Astrocyte (in vitro differentiated cells and primary cell): ENCODE results near the gene HEMGN. TPM values are rescaled to one million over a fixed set of nuclear protein-coding genes. Genes with fewer than 3 reads are reported as not detected.
A peak's percentile ranks its signal among the peaks of the same experiment; 100 is the strongest.

Experiments used
- DNase-seq: peaks from one replicate; pipeline ENCODE4 v3.0.0-alpha.2; 2010; ENCODE audit warnings: low read depth
- FAIRE-seq: peaks from 2 replicates; lab custom pipeline; 2011; peaks lifted over from hg19 to GRCh38; lab: Jason Lieb, UNC
- H2AFZ ChIP-seq: 2 replicates; pipeline ENCODE4 v1.6.0; 2012; ENCODE audit warnings: low read depth, low read length, inconsistent platforms
- H3K27ac ChIP-seq: 2 replicates; pipeline ENCODE4 v1.5.1; 2011; ENCODE audit warnings: low read depth, low read length, inconsistent platforms
- H3K27me3 ChIP-seq: 2 replicates; pipeline ENCODE4 v1.6.0; 2011; ENCODE audit warnings: low read length, inconsistent platforms; ENCODE audit not compliant: insufficient read depth
- H3K36me3 ChIP-seq: 2 replicates; pipeline ENCODE4 v1.5.1; 2011; ENCODE audit warnings: low read length, inconsistent platforms; ENCODE audit not compliant: insufficient read depth
- H3K4me1 ChIP-seq: 2 replicates; pipeline ENCODE4 v1.5.1; 2011; ENCODE audit warnings: low read length, inconsistent platforms; ENCODE audit not compliant: insufficient read depth
- H3K4me2 ChIP-seq: 2 replicates; pipeline ENCODE4 v1.6.0; 2012; ENCODE audit warnings: low read length, inconsistent platforms
- H3K4me3 ChIP-seq: 2 replicates; pipeline ENCODE4 v1.5.1; 2011; ENCODE audit warnings: low read depth, mild to moderate bottlenecking, low read length, inconsistent platforms; ENCODE audit not compliant: insufficient read depth
- H3K79me2 ChIP-seq: 2 replicates; pipeline ENCODE4 v1.6.0; 2012; ENCODE audit warnings: mild to moderate bottlenecking, low read length, inconsistent platforms; ENCODE audit not compliant: insufficient read depth
- H3K9ac ChIP-seq: 2 replicates; pipeline ENCODE4 v1.6.0; 2012; ENCODE audit warnings: mild to moderate bottlenecking, low read length, inconsistent platforms
- H3K9me3 ChIP-seq: 2 replicates; pipeline ENCODE4 v1.5.1; 2012; ENCODE audit warnings: low read depth, mild to moderate bottlenecking, low read length, inconsistent platforms; ENCODE audit not compliant: insufficient read depth
- H4K20me1 ChIP-seq: 2 replicates; pipeline ENCODE4 v1.6.0; 2012; ENCODE audit warnings: low read length, inconsistent platforms; ENCODE audit not compliant: insufficient read depth
- H3K27ac Mint-ChIP-seq: one replicate; pipeline ENCODE4 v1.8.0; 2021; ENCODE audit warnings: mild to moderate bottlenecking, mixed read lengths; ENCODE audit not compliant: unreplicated experiment
- H3K27me3 Mint-ChIP-seq: one replicate; pipeline ENCODE4 v1.8.0; 2021; ENCODE audit warnings: low read depth, mixed read lengths; ENCODE audit not compliant: unreplicated experiment
- H3K36me3 Mint-ChIP-seq: one replicate; pipeline ENCODE4 v1.8.0; 2021; ENCODE audit warnings: low read depth, mixed read lengths; ENCODE audit not compliant: unreplicated experiment
- H3K4me1 Mint-ChIP-seq: one replicate; pipeline ENCODE4 v1.8.0; 2021; ENCODE audit warnings: low read depth, mixed read lengths; ENCODE audit not compliant: unreplicated experiment
- H3K4me3 Mint-ChIP-seq: one replicate; pipeline ENCODE4 v1.8.0; 2021; ENCODE audit warnings: mild to moderate bottlenecking, moderate library complexity, mixed read lengths; ENCODE audit not compliant: unreplicated experiment
- H3K9me3 Mint-ChIP-seq: one replicate; pipeline ENCODE4 v1.8.0; 2021; ENCODE audit warnings: mild to moderate bottlenecking, mixed read lengths; ENCODE audit not compliant: unreplicated experiment
- CTCF ChIP-seq: IDR thresholded peaks from 2 replicates; pipeline ENCODE4 v1.5.1; 2011; ENCODE audit warnings: low read depth, mild to moderate bottlenecking, inconsistent platforms, low read length, moderate library complexity; ENCODE audit not compliant: insufficient read depth
- EZH2 ChIP-seq: IDR thresholded peaks from 2 replicates; pipeline ENCODE4 v1.6.1; 2012; ENCODE audit warnings: mild to moderate bottlenecking, low read length, inconsistent platforms; ENCODE audit not compliant: insufficient read depth
- total RNA-seq: library from RNA; stranded (reverse); gene quantifications from 2 replicates; pipeline ENCODE4 v1.2.1, GENCODE V29; 2021

Gene HEMGN
- total RNA-seq, 1 donor from 2014 or later, result not detected

DNA sequence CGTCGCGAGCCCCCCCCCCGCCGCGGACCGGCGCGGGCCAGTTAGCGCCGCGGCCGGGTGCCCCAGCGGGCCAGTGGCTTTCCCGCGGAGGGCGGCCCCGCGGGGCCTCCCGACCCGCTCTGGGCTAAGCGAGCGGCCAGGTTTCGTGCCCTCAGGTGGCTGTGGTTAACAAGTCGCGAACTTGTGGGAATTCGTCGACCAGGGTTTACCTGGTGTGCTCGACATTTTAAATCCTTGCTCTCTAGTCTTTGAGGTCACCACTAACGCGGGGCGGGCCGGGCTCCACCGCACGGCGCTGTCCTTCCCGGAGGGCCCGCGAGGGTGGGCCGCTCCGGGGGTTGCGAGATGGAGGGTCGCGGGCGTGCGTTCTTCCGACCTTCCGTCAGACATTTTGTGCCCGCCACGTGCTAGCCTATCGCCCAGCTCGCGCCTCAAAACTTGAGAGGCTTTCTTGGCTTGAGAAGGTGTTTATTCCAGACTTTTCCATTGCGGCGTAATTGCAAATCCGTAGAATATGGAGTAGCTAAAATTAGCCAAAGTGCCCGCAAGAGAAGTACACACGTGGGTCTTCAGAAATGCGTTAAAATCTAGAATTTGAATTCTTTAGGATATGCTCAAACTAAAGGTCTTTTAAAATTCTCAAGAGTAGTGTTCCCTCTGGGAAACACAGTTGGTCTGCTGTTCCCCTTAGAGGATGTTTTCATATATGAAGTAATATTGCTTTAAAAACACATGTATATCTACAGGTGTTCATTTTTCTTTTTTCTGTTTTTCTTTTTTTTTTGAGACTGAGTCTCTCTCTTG is 47.3 kb upstream of the HEMGN start:
- Mint-ChIP-seq H3K4me3 (peak overlapping the region; percentile 84), H3K27ac (peak overlapping the region; percentile 62), H3K9me3 (no peaks in the 10 kb centered on the region), H3K4me1 (peaks cover 40% of the 10 kb centered on the region), H3K27me3 (no peaks in the 10 kb centered on the region), H3K36me3 (no peaks in the 10 kb centered on the region)
- Histone ChIP-seq H3K27ac (peak overlapping the region; percentile 25), H3K9ac (peak overlapping the region; percentile 97), H3K79me2 (peaks cover 69% of the 10 kb centered on the region), H3K27me3 (no peaks in the 10 kb centered on the region), H4K20me1 (peaks cover 46% of the 10 kb centered on the region), H2AFZ (peak overlapping the region; percentile 49), H3K9me3 (no peaks in the 10 kb centered on the region), H3K4me2 (peak overlapping the region; percentile 91), H3K4me3 (peak overlapping the region; percentile 78), H3K4me1 (peaks cover 18% of the 10 kb centered on the region), H3K36me3 (no peaks in the 10 kb centered on the region)
- TF ChIP-seq CTCF (no peak), EZH2 (no peak)
- no peak for DNase-seq
- FAIRE-seq, result no peak

- H3K9me3 Mint-ChIP-seq, result no peaks in the 10 kb centered on the region
- Histone ChIP-seq H3K27me3 (no peaks in the 10 kb centered on the region), H3K9ac (peak overlapping the region; percentile 97), H3K27ac (peak overlapping the region; percentile 90), H3K4me3 (peak overlapping the region; percentile 78), H3K4me1 (peaks cover 12% of the 10 kb centered on the region), H4K20me1 (peaks cover 37% of the 10 kb centered on the region), H3K79me2 (peaks cover 60% of the 10 kb centered on the region), H3K9me3 (no peaks in the 10 kb centered on the region), H3K4me2 (peak overlapping the region; percentile 91), H2AFZ (peak overlapping the region; percentile 70), H3K36me3 (no peaks in the 10 kb centered on the region)
- peak overlapping the region; percentile 78 for H3K4me3 Mint-ChIP-seq
- no peak overlapping the region for H3K27ac Mint-ChIP-seq
- H3K27me3 Mint-ChIP-seq, result peaks cover 3% of the 10 kb centered on the region
- H3K4me1 Mint-ChIP-seq, result peaks cover 32% of the 10 kb centered on the region
- TF ChIP-seq CTCF (no peak), EZH2 (no peak)
- FAIRE-seq (no peak), DNase-seq (peak; percentile 58)
- no peaks in the 10 kb centered on the region for H3K36me3 Mint-ChIP-seq
Observed at GRCh38 chr9:97984188-97985057, 46.5 kb upstream of the HEMGN start.
